IMR-90 (cell line): Measurements from ENCODE around the gene RUNX2. TPM values are rescaled to one million over a fixed set of nuclear protein-coding genes. Genes with fewer than 3 reads are reported as not detected.

Experiments
- ATAC-seq: fragments of 200-7000 bp; cut with Tn5 transposase; 2 replicates; pipeline ENCODE4 v1.9.1; 2020; ENCODE audit warnings: low read depth, mild to moderate bottlenecking, moderate library complexity
- BruUV-seq: library from RNA; stranded (reverse); fragments of 400-500 nt; replicated peaks from 2 replicates; lab custom pipeline; 2021; lab: Mats Ljungman, UMichigan
- CTCF ChIA-PET: fragments of 300-600 bp; formaldehyde crosslinking; extraction: SDS; loops from one replicate; lab custom pipeline; 2021; ENCODE audit warnings: antibody characterized with exemption; lab: Yijun Ruan, JAX
- POLR2A ChIA-PET: fragments of 300-600 bp; sonication (Branson Sonifier 250); formaldehyde crosslinking; loops from one replicate; lab custom pipeline; 2022; ENCODE audit warnings: antibody characterized with exemption; ENCODE audit not compliant: unreplicated experiment; lab: Charles Lee
- DNase-seq: peaks from one replicate; pipeline ENCODE4 v3.0.0; 2013
- H2AFZ ChIP-seq: replicated peaks from 2 replicates; pipeline ENCODE3; 2013; ENCODE audit warnings: low read length, mild to moderate bottlenecking; ENCODE audit not compliant: poor library complexity
- H2AK5ac ChIP-seq: 2 replicates; pipeline ENCODE4 v1.6.1; 2013; ENCODE audit warnings: low read depth, low read length, inconsistent platforms
- H2AK9ac ChIP-seq: replicated peaks from 2 replicates; pipeline ENCODE3; 2013; ENCODE audit warnings: mild to moderate bottlenecking, low read depth, low read length, moderate library complexity; ENCODE audit not compliant: poor library complexity
- H2BK120ac ChIP-seq: 2 replicates; pipeline ENCODE4 v1.6.1; 2013; ENCODE audit warnings: low read depth, low read length, inconsistent platforms
- H2BK15ac ChIP-seq: 3 replicates; pipeline ENCODE4 v1.6.1; 2013; ENCODE audit warnings: low read depth, low read length, inconsistent platforms
- H2BK20ac ChIP-seq: 2 replicates; pipeline ENCODE4 v1.6.1; 2013; ENCODE audit warnings: low read depth, mild to moderate bottlenecking, inconsistent platforms, low read length, moderate library complexity
- H2BK5ac ChIP-seq: 2 replicates; pipeline ENCODE4 v1.6.1; 2013; ENCODE audit warnings: mild to moderate bottlenecking, low read depth, low read length, inconsistent platforms; ENCODE audit not compliant: poor library complexity, severe bottlenecking
- H3K14ac ChIP-seq: replicated peaks from 2 replicates; pipeline ENCODE4 v1.6.1; 2013; ENCODE audit warnings: low read depth, low read length, inconsistent platforms
- H3K18ac ChIP-seq: 2 replicates; pipeline ENCODE4 v1.6.1; 2013; ENCODE audit warnings: low read depth, low read length, control low read depth
- H3K23ac ChIP-seq: 2 replicates; pipeline ENCODE4 v1.6.1; 2013; ENCODE audit warnings: low read depth, low read length, inconsistent platforms
- H3K27ac ChIP-seq: 2 replicates; pipeline ENCODE4 v1.5.1; 2013; ENCODE audit warnings: mild to moderate bottlenecking, control low read depth, low read length; ENCODE audit not compliant: insufficient read depth
- H3K27me3 ChIP-seq: 2 replicates; pipeline ENCODE4 v1.6.1; 2013; ENCODE audit warnings: low read length; ENCODE audit not compliant: control insufficient read depth, insufficient read depth
- H3K36me3 ChIP-seq: 2 replicates; pipeline ENCODE4 v1.6.1; 2013; ENCODE audit warnings: low read length, mixed read lengths; ENCODE audit not compliant: control insufficient read depth, insufficient read depth
- H3K4ac ChIP-seq: 2 replicates; pipeline ENCODE4 v1.6.1; 2013; ENCODE audit warnings: low read depth, low read length, inconsistent platforms
- H3K4me1 ChIP-seq: 2 replicates; pipeline ENCODE4 v1.6.1; 2013; ENCODE audit warnings: low read length, mixed read lengths; ENCODE audit not compliant: control insufficient read depth, insufficient read depth
- H3K4me2 ChIP-seq: 2 replicates; pipeline ENCODE4 v1.6.1; 2013; ENCODE audit warnings: low read depth, mild to moderate bottlenecking, control low read depth, low read length, moderate library complexity
- H3K4me3 ChIP-seq: 2 replicates; pipeline ENCODE4 v1.5.1; 2013; ENCODE audit warnings: low read depth, mild to moderate bottlenecking, control low read depth, low read length, moderate library complexity; ENCODE audit not compliant: insufficient read depth
- H3K56ac ChIP-seq: 2 replicates; pipeline ENCODE4 v1.6.1; 2013; ENCODE audit warnings: low read length, inconsistent platforms; ENCODE audit not compliant: insufficient read depth; ENCODE audit errors: extremely low read depth
- H3K79me1 ChIP-seq, 2 experiments: 2 replicates each; pipeline ENCODE4 v1.6.1; 2013; ENCODE audit warnings: low read length in 2 of 2, inconsistent platforms in 1 of 2, low read depth in 1 of 2
- H3K9ac ChIP-seq: 2 replicates; pipeline ENCODE4 v1.6.1; 2013; ENCODE audit warnings: low read depth, low read length, control low read depth
- H3K9me1 ChIP-seq: 2 replicates; pipeline ENCODE4 v1.6.1; 2013; ENCODE audit warnings: low read length, inconsistent platforms; ENCODE audit not compliant: insufficient read depth
- H3K9me3 ChIP-seq: 2 replicates; pipeline ENCODE4 v1.6.1; 2013; ENCODE audit warnings: low read length; ENCODE audit not compliant: control insufficient read depth, insufficient read depth
- H4K20me1 ChIP-seq: 2 replicates; pipeline ENCODE4 v1.6.1; 2013; ENCODE audit warnings: low read length, inconsistent platforms; ENCODE audit not compliant: insufficient read depth
- H4K5ac ChIP-seq: 2 replicates; pipeline ENCODE4 v1.6.1; 2013; ENCODE audit warnings: mild to moderate bottlenecking, low read depth, low read length, control low read depth
- H4K8ac ChIP-seq, 2 experiments: 2 replicates each; pipeline ENCODE4 v1.6.1; 2013; ENCODE audit warnings: low read depth in 2 of 2, low read length in 2 of 2, control low read depth in 1 of 2, inconsistent platforms in 1 of 2
- H4K91ac ChIP-seq: 2 replicates; pipeline ENCODE4 v1.6.1; 2013; ENCODE audit warnings: low read depth, low read length, inconsistent platforms; ENCODE audit not compliant: insufficient read depth
- BHLHE40 ChIP-seq: fragments of 150-350 bp; IDR thresholded peaks from 2 replicates; pipeline ENCODE4 v1.6.1; 2016; ENCODE audit warnings: mild to moderate bottlenecking, low read depth, low read length
- CEBPB ChIP-seq: IDR thresholded peaks from 2 replicates; pipeline ENCODE4 v1.6.1; 2012; ENCODE audit warnings: low read depth, low read length, improper control_type of control experiment
- CHD1 ChIP-seq: IDR thresholded peaks from 2 replicates; pipeline ENCODE4 v1.6.1; 2012; ENCODE audit warnings: low read depth, low read length, improper control_type of control experiment
- CTCF ChIP-seq: conservative IDR thresholded peaks from 2 replicates; pipeline ENCODE4 v1.5.1; 2012; ENCODE audit warnings: mild to moderate bottlenecking, low read depth, low read length, improper control_type of control experiment
- ELK1 ChIP-seq: fragments of 150-350 bp; IDR thresholded peaks from 2 replicates; pipeline ENCODE4 v1.6.1; 2016; ENCODE audit warnings: low read depth, mild to moderate bottlenecking, low read length, moderate library complexity, borderline replicate concordance
- FOS ChIP-seq: fragments of 150-350 bp; IDR thresholded peaks from 2 replicates; pipeline ENCODE4 v1.6.1; 2016; ENCODE audit warnings: low read depth, low read length
- MAFK ChIP-seq: IDR thresholded peaks from 2 replicates; pipeline ENCODE4 v1.6.1; 2012; ENCODE audit warnings: low read depth, low read length, improper control_type of control experiment
- MAZ ChIP-seq: IDR thresholded peaks from 2 replicates; pipeline ENCODE4 v1.6.1; 2012; ENCODE audit warnings: low read depth, mild to moderate bottlenecking, low read length, improper control_type of control experiment, moderate library complexity, borderline replicate concordance
- MXI1 ChIP-seq: IDR thresholded peaks from 2 replicates; pipeline ENCODE4 v1.6.1; 2012; ENCODE audit warnings: low read depth, mild to moderate bottlenecking, low read length, moderate library complexity, borderline replicate concordance
- NFE2L2 ChIP-seq: fragments of 150-350 bp; IDR thresholded peaks from 2 replicates; pipeline ENCODE4 v1.6.1; 2016; ENCODE audit warnings: low read depth, mild to moderate bottlenecking, low read length
- POLR2A ChIP-seq: IDR thresholded peaks from 2 replicates; pipeline ENCODE4 v1.6.1; 2012; ENCODE audit warnings: mild to moderate bottlenecking, low read depth, low read length
- RAD21 ChIP-seq: IDR thresholded peaks from 2 replicates; pipeline ENCODE4 v1.6.1; 2012; ENCODE audit warnings: low read length, improper control_type of control experiment
- RCOR1 ChIP-seq: IDR thresholded peaks from 2 replicates; pipeline ENCODE4 v1.6.1; 2012; ENCODE audit warnings: mild to moderate bottlenecking, low read length, improper control_type of control experiment; ENCODE audit not compliant: insufficient replicate concordance
- RFX5 ChIP-seq: IDR thresholded peaks from 2 replicates; pipeline ENCODE4 v1.8.0; 2012; ENCODE audit warnings: low read depth, mild to moderate bottlenecking, low read length, moderate library complexity
- SMC3 ChIP-seq: fragments of 150-350 bp; IDR thresholded peaks from 2 replicates; pipeline ENCODE4 v1.6.1; 2016; ENCODE audit warnings: low read depth, mild to moderate bottlenecking, antibody characterized with exemption, low read length, moderate library complexity
- USF2 ChIP-seq: fragments of 150-350 bp; IDR thresholded peaks from 2 replicates; pipeline ENCODE4 v1.6.1; 2017; ENCODE audit warnings: mild to moderate bottlenecking, antibody characterized with exemption, low read length, low read depth
- WGBS, 2 experiments: methylation state at CpG; one replicate each; pipeline versions ENCODE4 v1.1.5 to v1.1.7; 2013; ENCODE audit warnings: missing lambda C conversion rate in 2 of 2; ENCODE audit not compliant: insufficient read length in 1 of 2; ENCODE audit errors: extremely low coverage in 2 of 2; 5-methylcytosine and 5-hydroxymethylcytosine counted together
- dilution Hi-C: fragments of 300-500 bp; cut with HindIII; formaldehyde crosslinking; loops from one replicate; pipeline ENCODE4 v1.14.3; 2018; ENCODE audit warnings: low sequenced_read_pairs; ENCODE audit not compliant: unreplicated experiment
- in situ Hi-C: fragments of 300-500 bp; cut with MboI; formaldehyde crosslinking; loops from 3 replicates; pipeline ENCODE4 v1.14.3; 2019; ENCODE audit warnings: low sequenced_read_pairs, inconsistent platforms, mixed read lengths
- intact Hi-C: fragments of 100-400 bp; cut with micrococcal nuclease; formaldehyde crosslinking; loops from 2 replicates; pipeline ENCODE4 v1.10.0; 2022
- polyA plus RNA-seq, 3 experiments: library from polyadenylated mRNA; depleted of rRNA; stranded (reverse); fragments of >200 nt; gene quantifications; 2 replicates each; pipeline ENCODE4 v1.2.3, GENCODE V29; 2012; ENCODE audit warnings: low replicate concordance in 1 of 3
- total RNA-seq: library from RNA; depleted of rRNA; stranded (reverse); fragments of >200 nt; gene quantifications from 2 replicates; pipeline ENCODE4 v1.2.3, GENCODE V29; 2012

RUNX2 gene
- total and polyA plus RNA-seq, 2 of the 4 experiments (the other 2 are of a cell fraction): 2.3 to 4.7 TPM

- DNase-seq (no peak), ATAC-seq (no peak)
- ChIA-PET CTCF (interaction anchor here (0.6 kb wide), 2 partner anchors 109 to 244 kb away, joined by 3 read pairs; no protein-coding TSS in a partner anchor), POLR2A (no interaction called here)
- no peak overlapping the region for H4K5ac ChIP-seq
- dilution Hi-C loops (no loop called here), in situ Hi-C loops (no loop called here), intact Hi-C loops (no loop called here)
- peaks cover 26 to 67% of the 10 kb centered on the region in 2 experiments for H3K79me1 ChIP-seq
- no peak overlapping the region for H3K27ac ChIP-seq
- H2AK9ac ChIP-seq: no peak overlapping the region
- no peaks in the 10 kb centered on the region for H3K9me3 ChIP-seq
- no peak overlapping the region for H3K9ac ChIP-seq
- H2BK15ac ChIP-seq: 0 out of 3 replicates have a peak overlapping the region, but pooled peaks have one; percentile 10
- no peak overlapping the region; the same call in 1 of the 2 replicates for H3K18ac ChIP-seq
- TF ChIP-seq NFE2L2 (no peak), POLR2A (no peak), SMC3 (no peak), MAZ (no peak), BHLHE40 (no peak), CEBPB (no peak), FOS (no peak), RCOR1 (no peak), USF2 (no peak), ELK1 (no peak), CHD1 (no peak), RFX5 (no peak), MXI1 (no peak), CTCF (no peak), MAFK (no peak), RAD21 (no peak)
- H4K8ac ChIP-seq: no peak overlapping the region
- WGBS, 2 experiments: no CpG with 5 or more reads among the region's 4 CpGs
- H3K9me1 ChIP-seq: peaks cover 10% of the 10 kb centered on the region
- peak overlapping the region; percentile 37; the same call in 1 of the 2 replicates for H4K91ac ChIP-seq
- H2AK5ac ChIP-seq: peak overlapping the region; percentile 63; the same call in 1 of the 2 replicates
- peak overlapping the region; percentile 53; the same call in 1 of the 2 replicates for H3K23ac ChIP-seq
- H3K4ac ChIP-seq: peak overlapping the region; percentile 25; the same call in 1 of the 2 replicates
- H3K14ac ChIP-seq: peak overlapping the region; percentile 57; the same call in 1 of the 2 replicates
- no TSS peak for BruUV-seq
- no peaks in the 10 kb centered on the region for H4K20me1 ChIP-seq
- no peaks in the 10 kb centered on the region for H3K27me3 ChIP-seq
- H2BK20ac ChIP-seq: no peak overlapping the region
- H3K4me2 ChIP-seq: no peak overlapping the region
- peak overlapping the region; percentile 3; the same call in 1 of the 2 replicates for H2BK120ac ChIP-seq
- H3K56ac ChIP-seq: no peak overlapping the region
- no peak overlapping the region for H2AFZ ChIP-seq
- no peaks in the 10 kb centered on the region for H3K36me3 ChIP-seq
- peaks cover 18% of the 10 kb centered on the region for H3K4me1 ChIP-seq
- H3K4me3 ChIP-seq: no peak overlapping the region
- H2BK5ac ChIP-seq: no peak overlapping the region
Measured at GRCh38 chr6:45486736-45487135, 158.6 kb downstream of the RUNX2 start.
